GM23248 (cell line): ENCODE measurements around the gene PIGQ. TPM values are rescaled to one million over a fixed set of nuclear protein-coding genes. Genes with fewer than 3 reads are reported as not detected.

Experiments used
- DNase-seq: peaks from one replicate; pipeline ENCODE4 v3.0.0-alpha.2; 2015
- H2AFZ ChIP-seq: fragments of 200-600 bp; sonication (generic); 2 replicates; pipeline ENCODE4 v1.6.1; 2016; ENCODE audit warnings: antibody characterized with exemption
- H3F3A ChIP-seq: fragments of 200-600 bp; sonication (generic); 2 replicates; pipeline ENCODE4 v1.6.1; 2016; ENCODE audit warnings: mild to moderate bottlenecking, antibody characterized with exemption, mixed run types; ENCODE audit not compliant: insufficient read depth
- H3K27ac ChIP-seq: fragments of 200-600 bp; sonication (generic); 2 replicates; pipeline ENCODE4 v1.5.1; 2016; ENCODE audit warnings: mild to moderate bottlenecking
- H3K27me3 ChIP-seq: fragments of 200-600 bp; sonication (generic); replicated peaks from 2 replicates; pipeline ENCODE4 v1.6.1; 2016; ENCODE audit warnings: mild to moderate bottlenecking; ENCODE audit not compliant: insufficient read depth
- H3K36me3 ChIP-seq: fragments of 200-600 bp; sonication (generic); 2 replicates; pipeline ENCODE4 v1.6.1; 2016; ENCODE audit warnings: low read depth, mild to moderate bottlenecking
- H3K4me1 ChIP-seq: fragments of 200-600 bp; sonication (generic); 2 replicates; pipeline ENCODE4 v1.6.1; 2016; ENCODE audit warnings: mild to moderate bottlenecking; ENCODE audit not compliant: insufficient read depth
- H3K4me2 ChIP-seq: fragments of 200-600 bp; sonication (generic); one replicate; pipeline ENCODE4 v1.6.1; 2016; ENCODE audit warnings: mild to moderate bottlenecking; ENCODE audit not compliant: unreplicated experiment
- H3K4me3 ChIP-seq: fragments of 200-600 bp; sonication (generic); 2 replicates; pipeline ENCODE4 v1.5.1; 2016; ENCODE audit warnings: mild to moderate bottlenecking
- H3K79me2 ChIP-seq: fragments of 200-600 bp; sonication (generic); 2 replicates; pipeline ENCODE4 v1.6.1; 2016; ENCODE audit warnings: mild to moderate bottlenecking; ENCODE audit not compliant: insufficient read depth
- H3K9ac ChIP-seq: fragments of 200-600 bp; sonication (generic); 2 replicates; pipeline ENCODE4 v1.6.1; 2016; ENCODE audit warnings: mild to moderate bottlenecking
- H3K9me2 ChIP-seq: fragments of 200-600 bp; sonication (generic); 2 replicates; pipeline ENCODE4 v1.6.1; 2016; ENCODE audit warnings: mixed run types, mild to moderate bottlenecking, moderate library complexity; ENCODE audit not compliant: insufficient read depth
- H3K9me3 ChIP-seq: fragments of 200-600 bp; sonication (generic); one replicate; pipeline ENCODE4 v1.6.1; 2017; ENCODE audit warnings: low read depth
- H4K20me1 ChIP-seq: fragments of 200-600 bp; sonication (generic); 2 replicates; pipeline ENCODE4 v1.6.0; 2016; ENCODE audit not compliant: insufficient read depth
- EZH2 ChIP-seq: fragments of 200-600 bp; sonication (generic); IDR thresholded peaks from 2 replicates; pipeline ENCODE4 v1.6.1; 2018; ENCODE audit warnings: antibody characterized with exemption, mild to moderate bottlenecking; ENCODE audit not compliant: insufficient read depth, poor library complexity, severe bottlenecking
- EZH2phosphoT487 ChIP-seq: fragments of 200-600 bp; sonication (generic); IDR thresholded peaks from 2 replicates; pipeline ENCODE4 v1.6.1; 2018; ENCODE audit warnings: antibody characterized with exemption, moderate library complexity, mild to moderate bottlenecking, low read depth; ENCODE audit not compliant: insufficient read depth
- WGBS, 2 experiments: methylation state at CpG; one replicate each; pipeline ENCODE4 v1.1.6; 2015 to 2017; ENCODE audit warnings: low lambda C conversion rate in 2 of 2, low coverage in 1 of 2; ENCODE audit errors: missing lambda C conversion rate in 2 of 2; 5-methylcytosine and 5-hydroxymethylcytosine counted together
- in situ Hi-C: fragments of 300-500 bp; cut with MboI; formaldehyde crosslinking; loops from 2 replicates; pipeline ENCODE4 v1.15.0; 2020
- polyA plus RNA-seq: library from polyadenylated mRNA; unstranded; fragments of >200 nt; fragmentation: Nextera tagmentation; extraction: Ambion mirVana; gene quantifications from 2 replicates; pipeline ENCODE4 v1.2.1, GENCODE V29; 2016
- total RNA-seq: library from RNA; depleted of rRNA; stranded (reverse); fragments of >200 nt; shearing (Covaris generic); gene quantifications from 2 replicates; pipeline ENCODE4 v1.2.3, GENCODE V29; 2014

Gene PIGQ
- total and polyA plus RNA-seq, 2 experiments from 2014 or later = 31.6 to 35.0 TPM

GRCh38 chr16:608019-608418 lies 38.3 kb downstream of the PIGQ start:
- Histone ChIP-seq H2AFZ (no peak overlapping the region), H3K27ac (no peak overlapping the region), H3K79me2 (peaks cover 48% of the 10 kb centered on the region), H3K36me3 (no peaks in the 10 kb centered on the region), H3K4me2 (no peak overlapping the region), H3K4me3 (no peak overlapping the region), H3K27me3 (no peaks in the 10 kb centered on the region), H3F3A (no peaks in the 10 kb centered on the region), H3K9me3 (no peaks in the 10 kb centered on the region), H3K9ac (no peak overlapping the region), H3K9me2 (no peaks in the 10 kb centered on the region), H4K20me1 (no peaks in the 10 kb centered on the region), H3K4me1 (no peaks in the 10 kb centered on the region)
- 78 to 80% methylated on average over 10 of the region's 10 CpGs for WGBS, 2 experiments
- in situ Hi-C loops = no loop called here
- TF ChIP-seq EZH2phosphoT487 = no peak
- no peak for DNase-seq

GRCh38 chr16:609316-609715 lies 39.5 kb downstream of the PIGQ start:
- TF ChIP-seq EZH2phosphoT487 (no peak), EZH2 (no peak)
- Histone ChIP-seq H3K9me2 (no peaks in the 10 kb centered on the region), H3K79me2 (peaks cover 35% of the 10 kb centered on the region), H3K4me2 (no peak overlapping the region), H3K27ac (no peak overlapping the region), H3K36me3 (no peaks in the 10 kb centered on the region), H3K4me3 (no peak overlapping the region), H3F3A (no peaks in the 10 kb centered on the region), H3K9me3 (no peaks in the 10 kb centered on the region), H3K27me3 (no peaks in the 10 kb centered on the region), H3K9ac (no peak overlapping the region), H4K20me1 (no peaks in the 10 kb centered on the region), H3K4me1 (no peaks in the 10 kb centered on the region), H2AFZ (no peak overlapping the region)
- DNase-seq = no peak
- 93 to 95% methylated on average over 11 to 13 of the region's 13 CpGs for WGBS, 2 experiments
- in situ Hi-C loops = no loop called here

- Histone ChIP-seq H3K27me3 (no peaks in the 10 kb centered on the region), H3F3A (no peaks in the 10 kb centered on the region), H3K36me3 (no peaks in the 10 kb centered on the region), H4K20me1 (no peaks in the 10 kb centered on the region), H3K9me3 (no peaks in the 10 kb centered on the region), H3K4me1 (no peaks in the 10 kb centered on the region), H3K9ac (no peak overlapping the region), H2AFZ (no peak overlapping the region), H3K27ac (no peak overlapping the region), H3K9me2 (no peaks in the 10 kb centered on the region), H3K4me3 (no peak overlapping the region), H3K4me2 (no peak overlapping the region), H3K79me2 (peaks cover 32% of the 10 kb centered on the region)
- TF ChIP-seq EZH2 (no peak), EZH2phosphoT487 (no peak)
- WGBS, 2 experiments = 84 to 89% methylated on average over 12 to 13 of the region's 14 CpGs
- DNase-seq = no peak
- in situ Hi-C loops = no loop called here
Observed at GRCh38 chr16:609984-610383, 40.2 kb downstream of the PIGQ start.

- H3F3A ChIP-seq = no peaks in the 10 kb centered on the region
- H3K9me3 ChIP-seq = no peaks in the 10 kb centered on the region
- H3K27me3 ChIP-seq = no peaks in the 10 kb centered on the region
- no peak overlapping the region for H3K9ac ChIP-seq
- in situ Hi-C loops = no loop called here
- H3K27ac ChIP-seq = no peak overlapping the region
- no peak overlapping the region for H2AFZ ChIP-seq
- TF ChIP-seq EZH2phosphoT487 (no peak), EZH2 (no peak)
- H3K9me2 ChIP-seq = no peaks in the 10 kb centered on the region
- no peaks in the 10 kb centered on the region for H3K4me1 ChIP-seq
- DNase-seq = peak; percentile 52
- peaks cover 30% of the 10 kb centered on the region for H3K79me2 ChIP-seq
- WGBS, 2 experiments = 78 to 82% methylated on average over 26 to 28 of the region's 28 CpGs
- no peaks in the 10 kb centered on the region for H3K36me3 ChIP-seq
- no peaks in the 10 kb centered on the region for H4K20me1 ChIP-seq
- H3K4me2 ChIP-seq = no peak overlapping the region
- no peak overlapping the region for H3K4me3 ChIP-seq
Observed at GRCh38 chr16:610513-611381, 41.0 kb downstream of the PIGQ start.
